HG03135 (cell line): Measurements from ENCODE around the gene CA9.
"Not testable (repeated sequence)": the region's sequence is repeated elsewhere in the genome, so short reads cannot be mapped to it uniquely, and the experiment has no call there.

ENCODE experiments used
- ATAC-seq: cut with Tn5 transposase; IDR thresholded peaks from one replicate; pipeline ENCODE4 v1.9.1; 2021; ENCODE audit warnings: mild to moderate bottlenecking, moderate library complexity; ENCODE audit not compliant: unreplicated experiment

CA9 gene

GRCh38 chr9:35673132-35674024, at the start of gene CA9:
Gene CA9, plus strand, starts transcription at chr9:35673928. Its CDS starts 32 bp downstream, at chr9:35673960.
- no peak for ATAC-seq

GRCh38 chr9:35627575-35627974, 46.2 kb upstream of the CA9 start:
- no peak for ATAC-seq

GRCh38 chr9:35628389-35628991, 45.2 kb upstream of the CA9 start:
- ATAC-seq, result no peak

- ATAC-seq, result no peak
Measured at GRCh38 chr9:35629597-35629996, 44.1 kb upstream of the CA9 start.

- no peak for ATAC-seq
Measured at GRCh38 chr9:35635730-35636129, 38.0 kb upstream of the CA9 start.

- no peak for ATAC-seq
Measured at GRCh38 chr9:35636135-35636876, 37.4 kb upstream of the CA9 start.

GRCh38 chr9:35636877-35637246, 36.9 kb upstream of the CA9 start:
- ATAC-seq, result not testable (repeated sequence)

- ATAC-seq, result not testable (repeated sequence)
Measured at GRCh38 chr9:35637427-35637955, 36.2 kb upstream of the CA9 start.

GRCh38 chr9:35638751-35639150, 35.0 kb upstream of the CA9 start:
- not testable (repeated sequence) for ATAC-seq

GRCh38 chr9:35639225-35639624, 34.5 kb upstream of the CA9 start:
- not testable (repeated sequence) for ATAC-seq

GRCh38 chr9:35639631-35640030, 34.1 kb upstream of the CA9 start:
- ATAC-seq, result no peak

GRCh38 chr9:35640431-35640830, 33.3 kb upstream of the CA9 start:
- ATAC-seq, result not testable (repeated sequence)

- ATAC-seq, result not testable (repeated sequence)
Measured at GRCh38 chr9:35641478-35641877, 32.2 kb upstream of the CA9 start.

- ATAC-seq, result no peak
Measured at GRCh38 chr9:35643046-35643445, 30.7 kb upstream of the CA9 start.

- ATAC-seq, result not testable (repeated sequence)
Measured at GRCh38 chr9:35645736-35646135, 28.0 kb upstream of the CA9 start.

- peak; percentile 4 for ATAC-seq
Measured at GRCh38 chr9:35646153-35646532, 27.6 kb upstream of the CA9 start.

GRCh38 chr9:35646533-35647265, 27.0 kb upstream of the CA9 start:
- peak; percentile 85 for ATAC-seq

- ATAC-seq, result no peak
Measured at GRCh38 chr9:35649431-35650340, 24.0 kb upstream of the CA9 start.

GRCh38 chr9:35650341-35651158, 23.2 kb upstream of the CA9 start, which contains the start of gene SIT1:
Gene SIT1, minus strand, starts transcription at chr9:35650931. Its CDS starts 78 bp downstream, at chr9:35650853.
- ATAC-seq, result no peak
